Hepatocyte (in vitro differentiated cells): Measurements from ENCODE around the gene SEC24D.

ENCODE experiments used
- CTCF ChIP-seq: fragments of 200-600 bp; sonication (generic); IDR thresholded peaks from 2 replicates; pipeline ENCODE4 v1.5.1; 2016; ENCODE audit warnings: antibody characterized with exemption, mild to moderate bottlenecking; ENCODE audit not compliant: poor library complexity
- EZH2 ChIP-seq: fragments of 200-600 bp; sonication (generic); IDR thresholded peaks from 2 replicates; pipeline ENCODE4 v1.6.1; 2016; ENCODE audit warnings: antibody characterized with exemption, mild to moderate bottlenecking, borderline replicate concordance
- EZH2phosphoT487 ChIP-seq: fragments of 200-600 bp; sonication (generic); IDR thresholded peaks from one replicate; pipeline ENCODE4 v1.6.1; 2018; ENCODE audit warnings: antibody characterized with exemption, mild to moderate bottlenecking, low read depth, moderate library complexity; ENCODE audit not compliant: unreplicated experiment, severe bottlenecking

- TF ChIP-seq CTCF: no peak
- no peak for TF ChIP-seq EZH2
- TF ChIP-seq EZH2phosphoT487: no peak
Observed at GRCh38 chr4:118752551-118752950, 83.4 kb downstream of the SEC24D start.
